ENCODE measurements around the gene IL20.
"Not testable (repeated sequence)": the region's sequence is repeated elsewhere in the genome, so short reads cannot be mapped to it uniquely, and the experiment has no call there.

Gene IL20

DNA sequence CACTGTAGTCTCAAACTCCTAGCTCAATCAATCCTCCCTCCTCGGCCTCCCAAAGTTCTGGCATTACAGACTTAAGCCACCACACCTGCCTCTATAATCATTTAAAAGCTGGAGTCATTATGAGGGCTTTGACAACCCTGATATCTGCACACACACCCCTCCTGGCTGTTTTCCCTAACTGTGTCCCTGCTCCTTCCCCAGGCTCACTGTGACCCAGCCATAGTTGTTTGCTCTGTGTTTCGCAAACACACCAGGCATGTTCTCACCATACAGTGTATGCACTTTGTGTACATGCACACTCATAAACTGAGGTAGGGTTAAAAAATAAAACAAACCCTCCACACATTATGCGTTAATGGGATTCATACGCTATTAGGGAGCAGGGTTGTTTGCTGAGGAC is 21.8 kb upstream of the IL20 start:
- no peak for DNase-seq (ENCODE audit: low spot score)

DNA sequence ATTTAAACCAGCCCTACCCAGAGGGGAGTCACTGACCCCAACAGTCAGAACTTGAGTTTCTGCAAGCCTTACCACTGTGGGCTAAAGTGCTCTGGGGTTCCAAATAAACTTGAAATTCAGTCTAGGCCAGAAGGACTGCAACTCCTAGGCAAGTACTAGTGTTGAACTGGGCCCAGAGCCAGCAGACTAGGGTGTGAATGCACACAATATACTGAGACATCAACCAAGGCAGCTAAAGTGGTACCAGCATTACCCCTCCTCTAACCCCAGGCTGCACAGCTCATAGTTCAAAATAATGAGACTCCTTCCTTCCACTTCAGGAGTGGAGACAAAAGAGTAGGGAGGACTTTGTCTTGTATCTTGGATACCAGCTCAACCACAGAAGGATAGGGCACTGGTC is 18.9 kb upstream of the IL20 start:
- no peak for DNase-seq (ENCODE audit: low spot score)

DNA sequence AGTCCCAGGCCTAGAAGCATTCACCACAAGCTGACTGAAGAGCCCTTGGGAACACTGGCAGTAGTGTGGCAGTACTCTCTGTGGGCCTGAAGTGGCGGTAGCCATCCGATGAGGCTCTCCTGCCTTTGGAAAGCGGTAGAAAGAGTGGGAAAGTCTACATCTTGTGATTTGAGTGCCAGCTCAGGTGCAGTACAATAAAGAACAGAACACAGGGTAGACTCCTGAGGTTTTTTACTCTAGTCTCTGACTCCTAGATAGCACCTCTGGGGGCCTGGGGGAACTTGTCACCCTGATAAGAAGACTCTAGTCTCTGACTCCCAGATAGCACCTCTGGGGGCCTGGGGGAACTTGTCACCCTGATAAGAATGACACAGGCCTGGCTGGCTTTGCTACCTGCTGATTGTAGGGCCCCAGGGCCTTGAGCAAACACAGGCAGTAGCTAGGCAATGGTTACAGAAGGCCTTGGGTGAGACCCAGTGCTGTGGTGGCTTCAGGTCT is 18.0 kb upstream of the IL20 start:
- DNase-seq (ENCODE audit: low spot score): peak; percentile 22

DNA sequence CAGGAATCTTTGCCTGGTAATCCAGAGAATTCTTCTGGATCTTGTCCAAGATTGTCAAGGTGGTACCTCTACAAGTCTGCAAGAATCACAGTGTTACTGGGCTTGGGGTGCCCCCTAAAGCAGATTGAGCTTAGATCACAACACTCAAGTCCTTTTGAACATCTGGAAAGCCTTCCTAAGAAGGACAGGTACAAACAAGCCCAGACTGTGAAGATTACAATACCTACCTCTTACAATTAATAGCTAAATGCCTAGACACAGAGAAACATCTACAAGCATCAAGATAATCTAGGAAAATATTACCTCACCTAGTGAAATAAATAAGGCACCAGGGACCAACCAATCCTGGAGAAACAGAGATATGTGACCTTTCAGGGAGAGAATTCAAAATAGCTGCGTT is 17.5 kb upstream of the IL20 start:
- no peak for DNase-seq (ENCODE audit: low spot score)

DNA sequence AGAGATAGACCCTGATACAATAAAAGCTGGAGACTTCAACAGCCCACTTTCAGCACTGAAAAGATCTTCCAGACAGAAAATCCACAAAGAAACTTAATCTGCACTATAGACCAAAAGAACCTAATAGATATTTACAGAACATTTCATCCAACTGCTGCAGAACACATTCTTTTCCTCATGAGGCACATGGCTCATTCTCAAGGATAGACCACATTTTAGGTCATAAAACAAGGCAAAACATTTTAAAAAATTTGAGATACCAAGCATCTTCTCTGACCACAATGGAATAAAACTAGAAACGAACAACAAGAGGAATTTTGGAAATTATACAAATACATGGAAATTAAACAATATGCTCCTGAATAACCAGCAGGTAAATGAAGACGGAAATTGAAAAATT is 15.0 kb upstream of the IL20 start:
- DNase-seq (ENCODE audit: low spot score): no peak

DNA sequence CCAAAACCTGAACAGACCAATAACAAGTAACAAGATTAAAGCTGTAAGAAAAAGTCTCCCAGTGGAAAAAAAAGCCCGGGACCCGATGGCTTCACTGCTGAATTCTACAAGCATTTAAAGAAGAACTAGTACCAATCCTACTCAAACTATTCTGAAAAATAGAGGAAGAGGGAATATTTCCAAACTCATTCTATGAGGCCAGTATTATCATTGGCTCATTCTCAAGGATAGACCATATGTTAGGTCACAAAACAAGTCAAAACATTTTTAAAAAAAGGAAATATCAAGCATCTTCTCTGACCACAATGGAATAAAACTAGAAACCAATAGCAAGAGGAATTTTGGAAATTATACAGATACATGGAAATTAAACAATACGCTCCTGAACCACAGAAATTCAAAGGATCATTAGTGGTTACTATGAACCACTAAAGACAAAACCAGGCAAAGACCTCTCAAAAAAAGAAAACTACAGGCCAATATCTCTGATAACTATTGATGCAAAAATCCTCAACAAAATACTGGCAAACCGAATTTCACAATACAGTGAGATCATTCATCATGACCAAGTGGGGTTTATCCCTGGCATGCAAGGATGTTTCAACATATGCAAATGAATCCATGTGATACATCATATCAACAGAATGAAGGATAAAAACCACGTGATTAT is 13.9 kb upstream of the IL20 start:
- DNase-seq (ENCODE audit: low spot score): no peak

DNA sequence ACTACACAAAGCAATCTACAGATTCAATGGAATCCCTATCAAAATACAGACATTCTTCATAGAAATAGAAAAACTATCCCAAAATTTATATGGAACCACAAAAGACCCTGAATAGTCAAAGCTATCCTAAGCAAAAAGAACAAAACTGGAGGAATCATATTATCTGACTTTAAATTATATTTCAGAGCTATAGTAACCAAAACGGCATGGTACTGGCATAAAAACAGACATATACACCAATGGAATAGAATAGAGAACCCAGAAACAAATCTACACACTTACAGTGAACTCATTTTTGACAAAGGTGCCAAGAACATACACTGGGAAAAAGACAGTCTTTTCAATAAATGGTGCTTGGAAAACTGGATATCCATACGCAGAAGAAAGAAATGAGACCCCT is 12.8 kb upstream of the IL20 start:
- DNase-seq (ENCODE audit: low spot score): not testable (repeated sequence)

DNA sequence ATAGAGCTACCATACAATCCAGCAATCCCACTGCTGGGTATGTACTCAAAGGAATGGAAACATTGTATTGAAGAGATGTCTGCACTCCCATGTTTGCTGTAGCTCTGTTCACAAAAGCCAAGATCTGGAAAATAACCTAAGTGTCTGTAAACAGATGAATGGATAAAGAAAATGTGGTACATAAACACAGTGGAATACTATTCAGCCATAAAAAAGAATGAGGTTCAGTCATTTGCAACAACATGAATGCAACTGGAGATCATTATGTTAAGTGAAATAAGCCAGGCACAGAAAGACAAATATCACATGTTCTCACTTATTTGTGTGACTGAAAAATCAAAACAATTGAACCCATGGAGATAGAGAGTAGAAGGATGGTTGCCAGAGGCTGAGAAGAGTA is 11.7 kb upstream of the IL20 start:
- DNase-seq (ENCODE audit: low spot score): not testable (repeated sequence)

DNA sequence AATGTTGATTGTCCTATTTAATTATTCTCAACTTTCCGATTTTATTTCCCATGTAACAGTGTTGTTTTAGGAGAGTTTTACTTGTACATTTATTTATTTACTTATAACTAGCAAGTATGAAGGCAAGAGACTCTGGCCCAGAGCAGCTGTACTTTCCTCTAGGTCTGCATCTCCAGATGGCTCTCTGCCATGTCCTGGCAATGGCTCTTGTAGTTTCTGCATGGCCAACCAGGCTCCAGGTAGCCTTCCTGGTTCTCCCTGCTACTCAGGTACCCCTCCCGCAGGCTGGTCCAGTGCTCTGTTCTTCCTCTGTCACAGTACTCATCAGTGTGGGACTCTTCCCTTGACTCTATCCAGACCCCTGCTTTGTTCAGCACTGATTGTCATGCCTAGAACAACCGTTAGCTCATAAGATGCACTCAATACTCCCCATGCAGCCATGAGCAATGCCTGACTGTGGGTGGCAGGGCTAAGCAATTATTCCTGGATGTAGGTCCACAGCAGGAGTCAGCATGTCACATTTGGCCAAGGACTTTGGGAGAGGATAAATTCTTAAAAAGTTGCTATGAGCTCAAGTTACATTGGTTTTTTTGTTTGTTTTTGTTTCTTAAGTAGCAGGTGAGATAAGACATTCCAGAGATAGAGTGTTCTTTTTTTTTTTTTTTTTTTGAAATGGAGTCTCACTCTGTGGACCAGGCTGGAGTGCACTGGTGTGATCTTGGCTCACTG is 10.9 kb upstream of the IL20 start:
- DNase-seq (ENCODE audit: low spot score): no peak

DNA sequence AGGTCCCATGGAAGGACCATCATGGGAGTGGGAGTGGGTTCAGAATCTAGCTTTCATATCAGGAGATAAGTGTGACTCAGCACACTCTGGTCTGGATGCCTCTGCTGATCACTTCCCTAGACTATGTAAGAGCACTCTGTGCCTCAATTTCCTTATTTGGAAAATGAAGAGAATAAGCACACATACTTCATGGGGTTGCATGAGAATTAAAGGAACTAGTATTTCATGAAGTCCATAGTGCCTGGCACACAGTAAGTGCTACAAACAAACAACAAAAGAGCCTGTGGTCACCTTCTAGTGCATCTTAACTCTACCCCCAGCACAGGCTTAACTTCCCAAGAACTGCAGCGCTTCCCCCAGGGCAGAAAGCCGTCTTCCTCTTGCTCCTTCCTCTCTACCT is 9.6 kb upstream of the IL20 start:
- DNase-seq (ENCODE audit: low spot score): no peak

DNA sequence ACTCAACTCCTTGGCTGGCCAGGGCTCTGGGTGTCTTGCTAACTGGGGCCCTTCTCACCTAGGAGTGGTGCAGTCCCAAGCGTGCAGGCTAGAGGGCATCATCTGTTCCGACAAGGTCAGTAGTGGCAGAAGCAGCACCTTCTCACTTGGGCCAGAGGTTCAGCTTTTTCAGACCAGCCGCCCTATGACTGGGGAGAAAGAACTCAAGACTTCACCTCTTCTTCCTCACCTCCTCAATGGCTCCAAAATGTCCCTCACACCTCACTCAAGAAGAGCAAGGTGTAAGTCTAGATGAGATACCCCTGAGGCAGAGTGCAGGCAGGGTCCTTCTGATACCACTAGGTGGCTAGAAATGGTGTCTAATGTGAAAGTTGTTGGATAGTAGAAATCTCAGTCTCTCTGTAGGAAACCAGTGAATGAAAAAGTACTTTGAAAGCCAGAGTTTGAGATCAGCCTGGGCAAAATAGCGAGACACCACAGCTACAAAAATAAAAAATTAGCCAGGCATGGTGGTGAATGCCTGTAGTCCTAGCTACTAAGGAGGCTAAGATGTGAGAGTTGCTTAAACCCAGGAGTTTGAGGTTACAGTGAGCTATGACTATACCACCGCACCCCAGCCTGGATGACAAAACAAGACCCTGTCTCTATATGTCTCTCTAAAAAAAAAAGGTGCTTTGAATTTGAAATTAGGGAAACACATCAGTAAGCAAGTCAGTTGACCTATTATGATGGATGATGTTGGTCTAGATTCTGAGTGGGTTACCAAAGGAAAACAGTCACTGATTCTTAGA is 8.6 kb upstream of the IL20 start:
- DNase-seq (ENCODE audit: low spot score): no peak

DNA sequence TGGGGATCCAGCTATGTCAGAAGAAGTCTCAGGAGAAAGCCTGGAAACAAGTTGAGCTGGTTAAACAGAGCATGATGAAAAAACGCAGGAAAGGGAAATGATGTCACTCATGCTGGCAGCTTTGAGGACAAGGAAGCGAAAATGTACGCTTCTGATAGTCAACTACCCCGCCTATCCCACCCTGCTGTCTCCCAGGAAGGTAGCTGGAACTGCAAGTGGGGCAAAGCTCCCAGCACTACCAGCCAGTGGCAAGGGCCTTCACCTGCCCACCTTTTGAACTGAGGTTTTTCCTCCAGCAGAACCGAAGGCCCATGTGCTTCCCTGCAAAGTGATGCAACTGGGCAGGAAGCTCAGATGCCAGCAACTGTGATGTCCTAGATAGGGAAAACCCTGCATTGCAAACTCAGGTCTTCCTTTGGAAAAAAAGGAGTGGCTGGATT is 6.3 kb upstream of the IL20 start:
- no peak for DNase-seq (ENCODE audit: low spot score)

DNA sequence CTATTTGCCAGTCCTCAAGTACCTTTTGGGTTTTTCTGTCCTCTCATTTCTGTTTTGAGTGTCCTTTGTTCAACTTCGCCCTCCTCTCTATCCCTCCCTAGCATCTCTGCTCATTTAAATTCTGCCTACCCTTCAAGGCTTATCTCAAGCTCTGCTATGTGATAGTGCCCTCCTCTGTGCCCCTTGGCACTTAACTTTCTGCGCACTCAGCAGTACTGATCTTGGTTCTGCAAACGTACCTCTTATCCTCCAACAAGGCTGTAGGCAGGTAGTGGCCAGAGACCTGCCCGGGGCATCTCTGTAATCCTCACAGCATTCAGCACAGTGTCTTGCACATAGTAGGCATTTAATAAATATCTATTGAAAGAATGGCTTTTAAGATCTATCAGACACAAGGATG is 5.3 kb upstream of the IL20 start:
- DNase-seq (ENCODE audit: low spot score): no peak

DNA sequence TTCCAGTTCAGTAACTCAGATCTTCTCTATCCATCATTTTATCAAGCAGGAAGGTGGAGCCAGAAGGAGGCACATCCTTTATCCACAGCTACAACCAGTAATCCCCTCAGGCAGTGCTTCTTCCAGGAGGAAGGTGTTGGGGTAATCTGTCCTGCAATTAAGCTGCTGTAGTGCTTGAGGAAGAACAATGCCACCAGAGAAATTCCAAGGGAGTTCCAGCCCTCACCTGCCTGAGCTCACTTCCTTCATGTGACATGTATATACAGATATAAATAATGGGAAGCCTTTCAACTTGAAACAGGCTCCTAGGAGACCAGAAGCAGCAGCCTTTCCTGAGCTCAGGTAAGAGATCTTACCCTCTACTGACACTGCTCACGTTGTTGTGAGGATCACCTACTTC is 2.2 kb upstream of the IL20 start:
- DNase-seq (ENCODE audit: low spot score): no peak

DNA sequence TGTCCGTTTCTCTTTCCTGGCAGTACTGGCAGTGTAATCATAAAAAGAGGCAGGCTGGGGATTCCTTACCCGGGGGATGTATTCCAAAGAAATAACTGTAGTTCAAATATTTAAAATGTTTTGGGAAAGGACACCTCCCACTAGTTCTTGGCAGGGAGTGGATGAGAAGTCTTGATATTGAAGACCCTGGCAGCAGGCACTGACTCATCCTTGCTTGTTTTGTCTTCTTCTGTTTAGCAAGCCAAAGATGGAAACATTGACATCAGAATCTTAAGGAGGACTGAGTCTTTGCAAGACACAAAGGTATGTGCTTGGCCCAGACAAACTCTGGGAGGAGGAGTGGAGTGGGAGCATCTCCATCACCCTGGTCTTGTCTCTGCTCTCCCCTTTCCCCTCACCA is 639 bp downstream of the IL20 start:
- no peak for DNase-seq (ENCODE audit: low spot score)

DNA sequence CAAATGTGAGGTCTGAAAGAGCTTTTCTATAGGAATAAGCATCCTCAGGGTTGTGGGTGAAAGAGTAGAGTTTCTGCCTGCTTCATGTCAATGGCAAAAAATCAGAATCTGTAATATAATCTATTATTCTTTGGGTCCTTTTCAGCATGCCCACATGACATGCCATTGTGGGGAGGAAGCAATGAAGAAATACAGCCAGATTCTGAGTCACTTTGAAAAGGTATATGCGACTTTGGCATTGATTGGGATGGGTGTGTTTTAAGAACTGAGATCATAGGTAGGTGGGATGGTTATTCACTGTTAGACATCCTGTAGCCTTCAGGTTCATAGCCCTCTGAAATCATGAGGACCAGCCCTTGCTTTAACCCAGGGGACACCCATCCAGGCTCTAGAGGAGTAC is 1.8 kb downstream of the IL20 start:
- DNase-seq (ENCODE audit: low spot score): no peak

DNA sequence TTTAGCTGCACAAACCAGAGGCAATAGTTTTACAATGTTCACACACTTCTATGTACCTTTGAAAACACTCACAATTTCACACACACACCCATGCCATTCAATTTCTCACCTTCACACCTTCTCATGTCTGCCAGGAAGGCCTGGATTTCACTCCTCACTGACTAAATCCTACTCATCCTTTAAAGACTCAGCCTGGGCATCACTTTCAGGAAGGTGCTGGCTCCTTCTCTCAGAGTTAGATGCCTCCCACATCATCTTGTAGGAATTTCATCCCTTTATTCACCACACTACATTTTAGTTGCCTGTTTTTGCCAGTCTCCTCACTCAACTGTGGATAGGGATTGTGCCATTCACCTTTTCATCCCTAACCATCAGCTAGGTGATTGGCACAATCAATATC is 2.3 kb downstream of the IL20 start:
- no peak for DNase-seq (ENCODE audit: low spot score)

DNA sequence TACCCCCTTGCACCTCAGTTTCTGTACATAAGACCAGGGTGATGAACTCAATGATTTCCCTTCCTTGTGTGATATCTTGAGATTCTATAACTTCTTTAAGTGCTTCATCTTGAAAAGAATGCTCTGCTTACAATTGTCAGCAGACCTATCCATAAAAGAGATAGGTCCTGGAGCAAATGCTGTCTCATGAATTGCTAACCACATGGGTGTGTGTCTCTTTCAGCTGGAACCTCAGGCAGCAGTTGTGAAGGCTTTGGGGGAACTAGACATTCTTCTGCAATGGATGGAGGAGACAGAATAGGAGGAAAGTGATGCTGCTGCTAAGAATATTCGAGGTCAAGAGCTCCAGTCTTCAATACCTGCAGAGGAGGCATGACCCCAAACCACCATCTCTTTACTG is 2.8 kb downstream of the IL20 start:
- no peak for DNase-seq (ENCODE audit: low spot score)

DNA sequence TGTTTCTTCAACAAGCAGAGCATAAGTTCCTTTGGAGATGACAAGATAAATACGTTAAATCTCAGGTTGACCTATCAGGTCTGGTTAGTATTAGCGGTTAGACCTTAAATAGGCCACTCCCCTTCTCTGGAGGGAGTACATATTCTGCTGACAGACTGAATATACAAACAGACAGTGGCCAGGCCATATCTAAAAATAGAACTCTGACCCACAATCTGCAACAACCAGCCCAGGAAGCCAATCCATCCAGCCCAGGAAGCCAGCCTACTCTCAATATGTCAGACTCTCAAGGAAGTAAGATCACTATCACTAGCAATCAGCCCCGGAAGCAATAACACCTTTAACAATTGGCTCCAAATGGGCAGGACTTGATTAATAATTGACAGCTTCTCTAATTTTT is 6.7 kb downstream of the IL20 start:
- DNase-seq (ENCODE audit: low spot score): no peak

DNA sequence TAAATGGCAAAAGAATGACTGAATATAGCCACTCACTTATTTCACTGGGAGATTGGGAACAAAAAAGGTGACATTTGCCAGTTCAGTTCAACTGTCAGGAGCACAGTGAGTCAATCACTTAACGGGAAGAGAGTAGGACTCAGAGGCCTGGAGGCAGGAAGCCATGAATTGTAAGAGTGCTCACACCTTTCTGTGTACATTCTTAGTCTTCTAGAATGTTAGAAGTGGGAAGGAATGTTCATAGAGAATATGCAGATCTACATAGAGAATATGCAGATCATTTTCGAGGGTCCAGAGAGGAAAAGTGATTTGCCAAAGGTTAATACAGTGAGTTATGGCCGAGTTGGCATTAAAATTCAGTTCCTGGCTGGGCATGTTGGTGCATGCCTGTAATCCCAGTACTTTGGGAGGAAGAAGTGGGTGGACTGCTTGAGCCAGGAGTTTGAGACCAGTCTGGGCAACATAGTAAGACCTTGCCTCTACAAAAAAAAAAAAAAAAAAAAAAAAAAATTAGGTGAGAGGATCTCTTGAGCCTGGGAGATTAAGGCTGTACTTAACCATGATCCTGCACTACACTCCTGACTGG is 8.3 kb downstream of the IL20 start:
- DNase-seq (ENCODE audit: low spot score): no peak

DNA sequence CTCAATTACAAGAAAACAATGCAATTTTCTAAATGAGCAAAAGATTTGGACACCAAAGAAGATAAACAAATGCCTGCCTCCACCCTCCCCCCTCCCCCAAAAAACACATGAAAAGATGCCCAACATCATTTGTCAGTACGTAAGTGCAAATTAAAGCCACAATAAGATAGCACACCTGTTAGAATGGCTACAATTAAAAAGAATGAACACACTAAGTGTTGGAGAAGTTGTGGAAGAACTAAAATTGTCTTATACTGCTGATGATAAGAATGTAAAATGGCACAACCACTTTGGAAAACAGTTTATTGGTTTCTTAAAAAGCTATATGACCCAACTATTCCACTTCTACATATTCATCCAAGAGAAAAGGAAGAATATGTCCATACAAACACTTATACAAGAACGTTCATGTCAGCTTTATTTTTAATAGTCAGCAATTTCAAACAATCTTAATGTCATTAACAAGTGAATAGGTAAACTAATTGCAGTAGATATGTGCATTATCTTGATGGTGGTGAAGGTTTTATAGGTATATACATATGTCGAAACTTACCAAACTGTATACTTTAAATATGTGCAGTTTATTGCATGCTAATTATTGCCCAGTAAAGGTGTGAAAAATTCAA is 10.4 kb downstream of the IL20 start:
- no peak for DNase-seq (ENCODE audit: low spot score)

DNA sequence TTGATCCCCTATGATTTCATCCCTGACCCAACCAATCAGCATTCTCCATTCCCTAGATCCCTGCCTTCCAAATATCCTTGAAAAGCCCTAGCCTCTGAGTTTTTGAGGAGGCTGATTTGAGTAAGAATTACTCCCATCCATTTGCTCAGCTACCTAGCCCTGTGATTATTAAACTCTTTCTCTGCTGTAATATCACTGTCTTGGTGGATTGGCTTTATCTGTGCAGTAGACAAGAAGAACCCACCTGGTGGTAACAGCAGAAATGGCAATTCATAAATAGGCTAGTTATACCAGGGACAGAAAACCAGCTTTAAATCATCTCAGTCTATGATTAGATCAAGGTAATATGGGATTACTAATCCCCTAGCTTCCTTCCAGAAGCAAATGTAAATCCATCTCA is 13.0 kb downstream of the IL20 start:
- no peak for DNase-seq (ENCODE audit: low spot score)
